BLaER1 (cell line): ENCODE data around the gene RPS6KA3.

ENCODE experiments used
- H3K27ac ChIP-seq: shearing (Covaris generic); formaldehyde crosslinking; 2 replicates; pipeline ENCODE4 v1.8.1; 2022
- H3K27me3 ChIP-seq: shearing (Covaris generic); formaldehyde crosslinking; 2 replicates; pipeline ENCODE4 v1.8.1; 2022
- H3K36me3 ChIP-seq: shearing (Covaris generic); formaldehyde crosslinking; 2 replicates; pipeline ENCODE4 v1.8.1; 2022
- H3K4me1 ChIP-seq: shearing (Covaris generic); formaldehyde crosslinking; 2 replicates; pipeline ENCODE4 v1.8.1; 2022
- H3K4me2 ChIP-seq: shearing (Covaris generic); formaldehyde crosslinking; 2 replicates; pipeline ENCODE4 v1.8.1; 2022
- H3K4me3 ChIP-seq: shearing (Covaris generic); formaldehyde crosslinking; 2 replicates; pipeline ENCODE4 v1.8.1; 2022
- H3K9ac ChIP-seq: shearing (Covaris generic); formaldehyde crosslinking; 2 replicates; pipeline ENCODE4 v1.8.1; 2022
- H3K9me3 ChIP-seq: shearing (Covaris generic); formaldehyde crosslinking; 2 replicates; pipeline ENCODE4 v1.8.1; 2022
- H4K20me1 ChIP-seq: shearing (Covaris generic); formaldehyde crosslinking; 2 replicates; pipeline ENCODE4 v1.8.1; 2022
- Cebpa-rat ChIP-seq: shearing (Covaris generic); IDR thresholded peaks from 2 replicates; pipeline ENCODE4 v1.8.1; 2022

Gene RPS6KA3

GRCh38 chrX:20159797-20160385 is 106.8 kb downstream of the RPS6KA3 start:
- Histone ChIP-seq H3K9me3 (no peaks in the 10 kb centered on the region), H3K27me3 (no peaks in the 10 kb centered on the region), H3K4me1 (no peaks in the 10 kb centered on the region), H3K9ac (no peak overlapping the region), H3K27ac (no peak overlapping the region), H3K36me3 (peaks cover 73% of the 10 kb centered on the region), H3K4me2 (no peak overlapping the region), H3K4me3 (no peak overlapping the region), H4K20me1 (no peaks in the 10 kb centered on the region)
- no peak for TF ChIP-seq Cebpa-rat

- TF ChIP-seq Cebpa-rat = no peak
- no peak overlapping the region for H3K9ac ChIP-seq
- no peak overlapping the region for H3K4me3 ChIP-seq
- H3K4me1 ChIP-seq = no peaks in the 10 kb centered on the region
- H3K27me3 ChIP-seq = no peaks in the 10 kb centered on the region
- H3K4me2 ChIP-seq = no peak overlapping the region
- H3K27ac ChIP-seq = no peak overlapping the region
- no peaks in the 10 kb centered on the region for H4K20me1 ChIP-seq
- H3K36me3 ChIP-seq = peaks cover 45% of the 10 kb centered on the region
- no peaks in the 10 kb centered on the region for H3K9me3 ChIP-seq
These were observed 115.0 kb downstream of the RPS6KA3 start for GRCh38 chrX:20151689-20152088.

DNA sequence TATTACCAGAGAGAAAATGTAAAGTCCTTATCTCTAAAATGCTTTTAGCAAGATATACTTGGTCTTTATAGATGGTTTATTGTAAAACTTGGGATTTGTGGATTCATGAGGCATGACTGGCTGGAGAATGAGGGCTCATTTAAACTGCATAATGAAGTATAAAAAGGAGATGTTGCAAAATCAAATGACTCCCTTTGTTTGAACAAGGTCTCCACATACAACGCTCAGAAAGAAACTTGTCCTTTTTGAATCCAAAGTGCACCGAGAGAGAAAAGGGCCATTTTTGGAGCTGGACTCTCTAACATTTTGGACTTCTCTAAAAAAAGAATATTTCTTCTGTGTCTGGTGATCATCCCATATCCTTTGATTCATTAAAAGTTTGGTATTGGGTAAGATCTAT is 117.4 kb downstream of the RPS6KA3 start:
- Histone ChIP-seq H3K4me1 (0 out of 2 replicates have a peak, but pooled peaks cover 3% of the 10 kb centered on the region), H3K4me3 (no peak overlapping the region), H3K27me3 (no peaks in the 10 kb centered on the region), H3K9ac (no peak overlapping the region), H3K36me3 (peaks cover 24% of the 10 kb centered on the region), H3K27ac (no peak overlapping the region), H3K4me2 (no peak overlapping the region), H3K9me3 (no peaks in the 10 kb centered on the region), H4K20me1 (no peaks in the 10 kb centered on the region)
- TF ChIP-seq Cebpa-rat = no peak

GRCh38 chrX:20147561-20147960 is 119.1 kb downstream of the RPS6KA3 start:
- Histone ChIP-seq H3K4me2 (no peak overlapping the region), H3K27ac (no peak overlapping the region), H4K20me1 (no peaks in the 10 kb centered on the region), H3K27me3 (no peaks in the 10 kb centered on the region), H3K4me1 (peaks cover 8% of the 10 kb centered on the region), H3K9me3 (no peaks in the 10 kb centered on the region), H3K9ac (no peak overlapping the region), H3K4me3 (no peak overlapping the region), H3K36me3 (peaks cover 15% of the 10 kb centered on the region)
- no peak for TF ChIP-seq Cebpa-rat

- Histone ChIP-seq H3K27me3 (no peaks in the 10 kb centered on the region), H3K9ac (no peak overlapping the region), H3K4me2 (no peak overlapping the region), H3K4me3 (no peak overlapping the region), H4K20me1 (peaks cover 17% of the 10 kb centered on the region), H3K9me3 (no peaks in the 10 kb centered on the region), H3K36me3 (peaks cover 2% of the 10 kb centered on the region), H3K4me1 (peaks cover 23% of the 10 kb centered on the region), H3K27ac (no peak overlapping the region)
- no peak for TF ChIP-seq Cebpa-rat
These were observed 122.2 kb downstream of the RPS6KA3 start for GRCh38 chrX:20144491-20144890.

- no peak for TF ChIP-seq Cebpa-rat
- no peak overlapping the region for H3K27ac ChIP-seq
- H3K4me3 ChIP-seq = no peak overlapping the region
- H3K9ac ChIP-seq = no peak overlapping the region
- no peak overlapping the region for H3K4me2 ChIP-seq
- H3K27me3 ChIP-seq = no peaks in the 10 kb centered on the region
- peaks cover 31% of the 10 kb centered on the region for H3K4me1 ChIP-seq
- peaks cover 11% of the 10 kb centered on the region for H3K36me3 ChIP-seq
- H3K9me3 ChIP-seq = no peaks in the 10 kb centered on the region
- H4K20me1 ChIP-seq = peaks cover 27% of the 10 kb centered on the region
These were observed 123.1 kb downstream of the RPS6KA3 start for GRCh38 chrX:20143561-20143960.

- Histone ChIP-seq H3K27me3 (no peaks in the 10 kb centered on the region), H3K4me1 (peaks cover 31% of the 10 kb centered on the region), H3K9me3 (no peaks in the 10 kb centered on the region), H3K9ac (no peak overlapping the region; the same call in 1 of the 2 replicates), H3K27ac (no peak overlapping the region), H4K20me1 (peaks cover 31% of the 10 kb centered on the region), H3K4me3 (no peak overlapping the region), H3K4me2 (peak overlapping the region; percentile 76), H3K36me3 (peaks cover 14% of the 10 kb centered on the region)
- TF ChIP-seq Cebpa-rat = no peak
These were observed 123.6 kb downstream of the RPS6KA3 start for GRCh38 chrX:20143111-20143510.

GRCh38 chrX:20141281-20142220 is 125.2 kb downstream of the RPS6KA3 start, which contains the start of gene EIF1AX:
Gene EIF1AX (minus strand): TSS chrX:20141838. CDS start chrX:20141640, 198 bp downstream.
- H3K4me1 ChIP-seq = peaks cover 31% of the 10 kb centered on the region
- peaks cover 30% of the 10 kb centered on the region for H3K36me3 ChIP-seq
- peak within 1 kb of the TSS; percentile 85 for H3K4me3 ChIP-seq
- peak within 1 kb of the TSS; percentile 95 for H3K9ac ChIP-seq
- TF ChIP-seq Cebpa-rat = no peak
- H4K20me1 ChIP-seq = peaks cover 47% of the 10 kb centered on the region
- H3K9me3 ChIP-seq = no peaks in the 10 kb centered on the region
- no peaks in the 10 kb centered on the region for H3K27me3 ChIP-seq
- peak within 1 kb of the TSS; percentile 93 for H3K27ac ChIP-seq
- H3K4me2 ChIP-seq = peak within 1 kb of the TSS; percentile 82

GRCh38 chrX:20140420-20140819 is 126.3 kb downstream of the RPS6KA3 start:
- no peak for TF ChIP-seq Cebpa-rat
- Histone ChIP-seq H3K36me3 (peaks cover 41% of the 10 kb centered on the region), H3K27ac (peak overlapping the region; percentile 93; the same call in 1 of the 2 replicates), H3K4me3 (peak overlapping the region; percentile 85), H3K9ac (peak overlapping the region; percentile 95), H3K4me1 (peaks cover 31% of the 10 kb centered on the region), H4K20me1 (peaks cover 58% of the 10 kb centered on the region), H3K4me2 (peak overlapping the region; percentile 82), H3K27me3 (no peaks in the 10 kb centered on the region), H3K9me3 (no peaks in the 10 kb centered on the region)

- peaks cover 46% of the 10 kb centered on the region for H3K36me3 ChIP-seq
- peaks cover 31% of the 10 kb centered on the region for H3K4me1 ChIP-seq
- no peak overlapping the region for H3K27ac ChIP-seq
- H3K9me3 ChIP-seq = no peaks in the 10 kb centered on the region
- no peak for TF ChIP-seq Cebpa-rat
- H3K4me2 ChIP-seq = peak overlapping the region; percentile 82
- no peaks in the 10 kb centered on the region for H3K27me3 ChIP-seq
- peak overlapping the region; percentile 85 for H3K4me3 ChIP-seq
- H4K20me1 ChIP-seq = peaks cover 62% of the 10 kb centered on the region
- peak overlapping the region; percentile 95; the same call in 1 of the 2 replicates for H3K9ac ChIP-seq
These were observed 126.7 kb downstream of the RPS6KA3 start for GRCh38 chrX:20139966-20140365.
